Measurements from ENCODE around the gene ATP7B. TPM values are rescaled to one million over a fixed set of nuclear protein-coding genes. Genes with fewer than 3 reads are reported as not detected.

Gene ATP7B
- total RNA-seq, 1 donor from 2014 or later = 3.9 TPM

DNA sequence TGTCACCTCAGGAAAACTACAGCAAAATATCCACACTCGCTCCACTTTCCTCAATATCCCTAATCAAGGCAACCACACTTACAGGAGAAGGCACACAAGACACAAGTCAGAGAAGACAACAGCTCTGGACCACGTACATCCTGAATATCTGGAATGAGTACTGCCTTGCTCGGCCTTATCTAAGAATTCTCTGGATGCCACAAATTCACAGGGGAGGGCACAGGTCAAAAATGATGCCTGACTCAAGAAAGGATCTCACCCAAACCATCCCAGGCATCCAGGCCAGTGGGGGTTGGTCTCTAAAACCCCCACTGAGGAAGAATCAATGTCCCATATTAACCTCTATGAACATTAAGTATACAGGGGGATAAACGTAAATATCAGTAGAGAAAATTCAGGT, 29.9 kb downstream of the ATP7B start:
- FAIRE-seq = no peak
- TF ChIP-seq, protein P1, sequence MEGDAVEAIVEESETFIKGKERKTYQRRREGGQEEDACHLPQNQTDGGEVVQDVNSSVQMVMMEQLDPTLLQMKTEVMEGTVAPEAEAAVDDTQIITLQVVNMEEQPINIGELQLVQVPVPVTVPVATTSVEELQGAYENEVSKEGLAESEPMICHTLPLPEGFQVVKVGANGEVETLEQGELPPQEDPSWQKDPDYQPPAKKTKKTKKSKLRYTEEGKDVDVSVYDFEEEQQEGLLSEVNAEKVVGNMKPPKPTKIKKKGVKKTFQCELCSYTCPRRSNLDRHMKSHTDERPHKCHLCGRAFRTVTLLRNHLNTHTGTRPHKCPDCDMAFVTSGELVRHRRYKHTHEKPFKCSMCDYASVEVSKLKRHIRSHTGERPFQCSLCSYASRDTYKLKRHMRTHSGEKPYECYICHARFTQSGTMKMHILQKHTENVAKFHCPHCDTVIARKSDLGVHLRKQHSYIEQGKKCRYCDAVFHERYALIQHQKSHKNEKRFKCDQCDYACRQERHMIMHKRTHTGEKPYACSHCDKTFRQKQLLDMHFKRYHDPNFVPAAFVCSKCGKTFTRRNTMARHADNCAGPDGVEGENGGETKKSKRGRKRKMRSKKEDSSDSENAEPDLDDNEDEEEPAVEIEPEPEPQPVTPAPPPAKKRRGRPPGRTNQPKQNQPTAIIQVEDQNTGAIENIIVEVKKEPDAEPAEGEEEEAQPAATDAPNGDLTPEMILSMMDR (IDR thresholded peaks at IDR 0.05; ENCODE audit: insufficient read depth, low read length, severe bottlenecking) = no peak
- Histone ChIP-seq H3K27me3 (ENCODE audit: control insufficient read depth, insufficient read depth, low read length) (peaks cover 2% of the 10 kb centered on the region), H3K36me3 (ENCODE audit: control insufficient read depth, insufficient read depth, low read length) (no peaks in the 10 kb centered on the region), H3K4me3 (ENCODE audit: low read depth, low read length) (no peak overlapping the region)
- no peak for DNase-seq (ENCODE audit: low read depth)

DNA sequence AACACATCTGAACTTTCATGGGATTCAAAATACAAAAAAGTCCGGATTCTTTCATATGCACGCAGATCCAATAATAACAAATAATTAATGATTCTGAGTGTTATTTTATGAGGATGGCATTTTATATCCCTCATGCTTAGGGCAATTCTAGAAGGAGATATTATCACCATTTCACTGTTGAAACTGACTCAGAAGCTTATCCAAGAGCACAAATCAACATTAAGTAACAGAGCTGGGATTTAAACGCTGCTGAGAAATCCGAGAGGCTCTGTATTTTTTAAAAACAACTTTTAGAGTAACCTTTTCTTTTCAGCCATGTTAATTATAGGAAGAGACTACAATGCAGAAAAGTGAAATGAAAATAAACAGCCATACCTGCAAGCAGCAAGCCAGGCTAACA, 30.3 kb downstream of the ATP7B start:
- FAIRE-seq (no peak), DNase-seq (ENCODE audit: low read depth) (no peak)
- Histone ChIP-seq H3K27me3 (ENCODE audit: control insufficient read depth, insufficient read depth, low read length) (peaks cover 2% of the 10 kb centered on the region), H3K36me3 (ENCODE audit: control insufficient read depth, insufficient read depth, low read length) (no peaks in the 10 kb centered on the region), H3K4me3 (ENCODE audit: low read depth, low read length) (no peak overlapping the region)
- TF ChIP-seq, protein P1 (IDR thresholded peaks at IDR 0.05; ENCODE audit: insufficient read depth, low read length, severe bottlenecking) = no peak

DNA sequence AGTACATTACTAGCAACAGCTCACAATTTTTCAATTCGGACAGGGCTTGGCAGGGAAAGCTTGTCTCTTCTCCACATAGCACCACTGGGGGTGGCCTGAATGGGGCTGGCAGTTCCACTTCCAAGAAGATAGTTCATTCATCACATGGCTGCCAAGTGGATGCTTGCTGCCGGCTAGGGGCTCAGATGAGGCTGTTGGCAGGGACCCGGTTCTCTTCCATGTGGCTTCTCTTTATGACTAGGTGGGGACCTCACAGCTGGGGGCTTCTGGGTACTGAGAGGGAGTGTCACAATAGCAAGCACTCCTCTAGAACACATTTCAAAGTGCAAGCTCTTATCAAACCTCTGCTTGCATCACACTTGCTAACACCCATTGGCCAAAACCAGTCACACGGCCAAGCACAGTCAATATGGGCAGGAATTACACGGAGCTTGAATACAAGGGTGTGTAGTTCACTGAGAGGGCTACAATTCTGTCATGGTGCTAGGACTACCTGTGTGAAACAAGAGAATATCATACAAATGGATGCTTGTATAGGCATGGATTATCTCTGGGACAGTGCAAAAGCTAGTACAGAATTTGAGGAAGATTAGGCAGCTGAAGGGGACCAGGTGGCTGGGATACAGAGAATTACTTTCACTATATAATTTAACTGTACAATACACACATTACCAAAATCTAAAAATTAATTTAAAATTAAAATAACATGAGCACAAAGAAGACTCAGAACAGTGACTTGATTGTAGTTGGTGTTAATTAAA, 32.3 kb downstream of the ATP7B start:
- Histone ChIP-seq H3K4me3 (ENCODE audit: low read depth, low read length) (no peak overlapping the region), H3K27me3 (ENCODE audit: control insufficient read depth, insufficient read depth, low read length) (peaks cover 2% of the 10 kb centered on the region), H3K36me3 (ENCODE audit: control insufficient read depth, insufficient read depth, low read length) (no peaks in the 10 kb centered on the region)
- FAIRE-seq (no peak), DNase-seq (ENCODE audit: low read depth) (no peak)
- TF ChIP-seq, protein P1 (IDR thresholded peaks at IDR 0.05; ENCODE audit: insufficient read depth, low read length, severe bottlenecking) = no peak

DNA sequence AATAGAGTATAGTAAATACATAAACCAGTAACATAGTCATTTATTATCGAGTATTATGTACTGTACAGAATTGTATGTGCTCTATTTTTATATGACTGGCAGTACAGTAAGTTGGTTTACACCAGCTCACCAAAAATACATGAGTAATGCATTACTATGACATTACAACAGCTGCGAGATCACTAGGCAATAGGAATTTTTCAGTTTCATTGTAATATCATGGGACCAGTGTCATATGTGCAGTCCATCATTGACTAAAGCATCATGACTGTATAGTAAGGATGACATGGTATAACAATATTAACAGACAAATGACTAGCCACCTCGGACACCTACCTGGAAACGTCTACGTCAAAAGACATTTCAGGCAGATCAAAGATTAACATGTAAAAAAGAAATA, 33.6 kb downstream of the ATP7B start:
- FAIRE-seq (no peak), DNase-seq (ENCODE audit: low read depth) (peak; percentile 41)
- TF ChIP-seq, protein P1 (IDR thresholded peaks at IDR 0.05; ENCODE audit: insufficient read depth, low read length, severe bottlenecking) = no peak
- Histone ChIP-seq H3K27me3 (ENCODE audit: control insufficient read depth, insufficient read depth, low read length) (no peaks in the 10 kb centered on the region), H3K4me3 (ENCODE audit: low read depth, low read length) (no peak overlapping the region), H3K36me3 (ENCODE audit: control insufficient read depth, insufficient read depth, low read length) (no peaks in the 10 kb centered on the region)

DNA sequence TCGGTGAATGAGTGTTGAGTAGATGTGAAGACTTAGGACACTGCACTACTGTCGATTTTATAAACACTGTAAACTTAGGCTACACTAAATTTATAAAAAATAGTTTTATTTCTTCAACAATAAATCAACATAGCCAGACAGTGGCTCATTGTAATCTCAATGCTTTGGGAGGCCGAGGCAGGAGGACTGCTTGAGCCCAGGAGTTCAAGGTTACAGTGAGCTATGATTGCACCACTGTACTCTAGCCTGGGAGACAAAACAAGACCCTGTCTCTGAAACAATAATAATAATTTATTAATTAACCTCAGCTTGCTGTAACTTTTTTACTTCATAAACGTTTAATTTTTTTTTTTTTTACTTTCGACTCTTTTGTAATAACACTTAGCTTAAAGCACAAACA, 34.4 kb downstream of the ATP7B start:
- Histone ChIP-seq H3K4me3 (ENCODE audit: low read depth, low read length) (no peak overlapping the region), H3K36me3 (ENCODE audit: control insufficient read depth, insufficient read depth, low read length) (no peaks in the 10 kb centered on the region), H3K27me3 (ENCODE audit: control insufficient read depth, insufficient read depth, low read length) (no peaks in the 10 kb centered on the region)
- FAIRE-seq = no peak
- no peak for DNase-seq (ENCODE audit: low read depth)
- TF ChIP-seq, protein P1 (IDR thresholded peaks at IDR 0.05; ENCODE audit: insufficient read depth, low read length, severe bottlenecking) = no peak

DNA sequence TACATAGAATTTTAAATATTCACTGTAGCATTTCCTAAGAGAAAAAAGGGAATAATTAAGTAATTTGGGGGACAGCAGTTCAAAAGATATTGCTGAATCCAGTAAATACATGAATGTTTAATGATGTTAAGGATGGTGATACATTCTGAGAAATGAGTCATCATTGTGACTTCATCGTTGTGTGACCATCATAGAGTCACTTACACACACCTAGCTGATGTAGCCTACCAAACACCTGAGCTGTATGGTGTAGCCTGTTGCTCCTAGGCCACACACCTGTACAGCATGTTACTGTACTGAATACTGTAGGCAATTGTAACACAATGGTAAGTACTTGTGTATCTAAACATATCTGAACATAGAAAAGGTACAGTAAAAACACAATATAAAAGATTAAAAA, 34.8 kb downstream of the ATP7B start:
- Histone ChIP-seq H3K27me3 (ENCODE audit: control insufficient read depth, insufficient read depth, low read length) (no peaks in the 10 kb centered on the region), H3K36me3 (ENCODE audit: control insufficient read depth, insufficient read depth, low read length) (no peaks in the 10 kb centered on the region), H3K4me3 (ENCODE audit: low read depth, low read length) (no peak overlapping the region)
- TF ChIP-seq, protein P1 (IDR thresholded peaks at IDR 0.05; ENCODE audit: insufficient read depth, low read length, severe bottlenecking) = no peak
- FAIRE-seq = no peak
- DNase-seq (ENCODE audit: low read depth) = peak; percentile 48

Data from bronchial epithelial cell (primary cell).